ENCODE results near the gene PRSS2. TPM values are rescaled to one million over a fixed set of nuclear protein-coding genes. Genes with fewer than 3 reads are reported as not detected.

PRSS2 gene
- total RNA-seq, 1 donor from 2014 or later = not detected

GRCh38 chr7:142812437-142813215 is 41.9 kb downstream of the PRSS2 start:
- intact Hi-C loops (cut with DNase I) = loop anchor here (5.0 kb wide), 1 partner anchor 180 kb away; no protein-coding TSS in a partner anchor
- no peak for DNase-seq (ENCODE audit: low spot score)

- no peak for DNase-seq (ENCODE audit: low spot score)
- intact Hi-C loops (cut with DNase I) = loop anchor here (5.0 kb wide), 1 partner anchor 181 kb away; no protein-coding TSS in a partner anchor
These were observed 42.5 kb downstream of the PRSS2 start for GRCh38 chr7:142813226-142813625.

GRCh38 chr7:142813699-142814098 is 42.9 kb downstream of the PRSS2 start:
- no peak for DNase-seq (ENCODE audit: low spot score)
- intact Hi-C loops (cut with DNase I) = loop anchor here (5.0 kb wide), 1 partner anchor 181 kb away; no protein-coding TSS in a partner anchor

GRCh38 chr7:142814451-142814850 is 43.7 kb downstream of the PRSS2 start:
- intact Hi-C loops (cut with DNase I) = loop anchor here (5.0 kb wide), 1 partner anchor 182 kb away; no protein-coding TSS in a partner anchor
- DNase-seq (ENCODE audit: low spot score) = no peak

DNA sequence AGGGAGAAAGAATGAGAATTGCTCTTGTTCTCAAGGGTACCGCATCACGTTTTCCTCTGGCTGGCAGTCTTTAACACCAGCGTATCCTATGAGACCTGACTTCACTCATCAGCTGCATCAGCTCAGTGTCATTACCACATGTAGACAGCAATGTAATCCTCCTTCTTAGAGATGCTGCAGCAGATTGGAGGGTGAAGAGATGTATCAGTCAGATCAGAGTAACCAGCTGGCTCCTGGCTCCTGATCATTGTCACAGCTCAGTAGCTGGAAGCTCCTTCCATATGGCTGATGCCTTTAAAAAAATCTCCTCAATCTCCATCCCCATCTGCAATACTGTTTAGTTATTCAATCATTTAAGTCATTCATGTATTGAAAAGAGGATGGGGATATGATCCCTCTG is 44.4 kb downstream of the PRSS2 start:
- DNase-seq (ENCODE audit: low spot score) = no peak
- intact Hi-C loops (cut with DNase I) = no loop called here

DNA sequence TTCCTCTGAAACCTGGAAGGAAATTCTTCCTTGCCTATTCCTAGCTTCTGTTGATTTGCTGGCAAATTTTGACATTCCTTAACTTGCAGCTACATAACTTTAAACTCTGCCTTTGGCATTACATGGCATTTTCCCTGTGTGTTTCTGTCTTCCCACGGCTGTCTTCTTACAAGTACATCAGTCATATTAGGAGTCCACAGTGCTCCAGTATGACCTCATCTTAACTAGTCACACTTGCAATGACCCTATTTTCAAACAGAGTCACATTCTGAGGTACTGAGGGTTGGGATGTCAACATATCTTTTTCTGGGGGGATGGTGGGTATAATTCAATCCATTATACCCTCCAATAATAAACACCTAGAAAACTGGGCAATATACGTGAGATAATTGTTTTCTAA is 46.7 kb downstream of the PRSS2 start:
- no peak for DNase-seq (ENCODE audit: low spot score)
- intact Hi-C loops (cut with DNase I) = no loop called here

GRCh38 chr7:142819530-142819929 is 48.8 kb downstream of the PRSS2 start:
- DNase-seq (ENCODE audit: low spot score) = no peak
- intact Hi-C loops (cut with DNase I) = no loop called here

- no peak for DNase-seq (ENCODE audit: low spot score)
- intact Hi-C loops (cut with DNase I) = no loop called here
These were observed 51.9 kb downstream of the PRSS2 start for GRCh38 chr7:142822714-142823113.

Other genes starting within 250 kb of the PRSS2 start
- gene PRSS1, start 21.5 kb upstream of the PRSS2 start, total RNA-seq = not detected
- gene EPHB6, start 84.1 kb downstream of the PRSS2 start, total RNA-seq = 2.0 TPM
- not detected for gene TRPV6, start 114.8 kb downstream of the PRSS2 start, total RNA-seq
- gene TRPV5, start 162.8 kb downstream of the PRSS2 start, total RNA-seq = not detected
- gene LLCFC1, start 168.5 kb downstream of the PRSS2 start, total RNA-seq = not detected
- 0.57 TPM for gene KEL, start 191.4 kb downstream of the PRSS2 start, total RNA-seq

All from cardiac septum (tissue), 1 donor.